LNCAP (cell line): ENCODE measurements around the gene TUBB4B.

Experiments used
- TF ChIP-seq, protein P1 (sequence below): fragments of 450-650 bp; IDR thresholded peaks from 2 replicates; pipeline ENCODE4 v1.5.1; 2017; ENCODE audit warnings: mild to moderate bottlenecking

TUBB4B gene

GRCh38 chr9:137195525-137196220 is 45.4 kb upstream of the TUBB4B start:
- TF ChIP-seq, protein P1, sequence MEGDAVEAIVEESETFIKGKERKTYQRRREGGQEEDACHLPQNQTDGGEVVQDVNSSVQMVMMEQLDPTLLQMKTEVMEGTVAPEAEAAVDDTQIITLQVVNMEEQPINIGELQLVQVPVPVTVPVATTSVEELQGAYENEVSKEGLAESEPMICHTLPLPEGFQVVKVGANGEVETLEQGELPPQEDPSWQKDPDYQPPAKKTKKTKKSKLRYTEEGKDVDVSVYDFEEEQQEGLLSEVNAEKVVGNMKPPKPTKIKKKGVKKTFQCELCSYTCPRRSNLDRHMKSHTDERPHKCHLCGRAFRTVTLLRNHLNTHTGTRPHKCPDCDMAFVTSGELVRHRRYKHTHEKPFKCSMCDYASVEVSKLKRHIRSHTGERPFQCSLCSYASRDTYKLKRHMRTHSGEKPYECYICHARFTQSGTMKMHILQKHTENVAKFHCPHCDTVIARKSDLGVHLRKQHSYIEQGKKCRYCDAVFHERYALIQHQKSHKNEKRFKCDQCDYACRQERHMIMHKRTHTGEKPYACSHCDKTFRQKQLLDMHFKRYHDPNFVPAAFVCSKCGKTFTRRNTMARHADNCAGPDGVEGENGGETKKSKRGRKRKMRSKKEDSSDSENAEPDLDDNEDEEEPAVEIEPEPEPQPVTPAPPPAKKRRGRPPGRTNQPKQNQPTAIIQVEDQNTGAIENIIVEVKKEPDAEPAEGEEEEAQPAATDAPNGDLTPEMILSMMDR, result no peak

DNA sequence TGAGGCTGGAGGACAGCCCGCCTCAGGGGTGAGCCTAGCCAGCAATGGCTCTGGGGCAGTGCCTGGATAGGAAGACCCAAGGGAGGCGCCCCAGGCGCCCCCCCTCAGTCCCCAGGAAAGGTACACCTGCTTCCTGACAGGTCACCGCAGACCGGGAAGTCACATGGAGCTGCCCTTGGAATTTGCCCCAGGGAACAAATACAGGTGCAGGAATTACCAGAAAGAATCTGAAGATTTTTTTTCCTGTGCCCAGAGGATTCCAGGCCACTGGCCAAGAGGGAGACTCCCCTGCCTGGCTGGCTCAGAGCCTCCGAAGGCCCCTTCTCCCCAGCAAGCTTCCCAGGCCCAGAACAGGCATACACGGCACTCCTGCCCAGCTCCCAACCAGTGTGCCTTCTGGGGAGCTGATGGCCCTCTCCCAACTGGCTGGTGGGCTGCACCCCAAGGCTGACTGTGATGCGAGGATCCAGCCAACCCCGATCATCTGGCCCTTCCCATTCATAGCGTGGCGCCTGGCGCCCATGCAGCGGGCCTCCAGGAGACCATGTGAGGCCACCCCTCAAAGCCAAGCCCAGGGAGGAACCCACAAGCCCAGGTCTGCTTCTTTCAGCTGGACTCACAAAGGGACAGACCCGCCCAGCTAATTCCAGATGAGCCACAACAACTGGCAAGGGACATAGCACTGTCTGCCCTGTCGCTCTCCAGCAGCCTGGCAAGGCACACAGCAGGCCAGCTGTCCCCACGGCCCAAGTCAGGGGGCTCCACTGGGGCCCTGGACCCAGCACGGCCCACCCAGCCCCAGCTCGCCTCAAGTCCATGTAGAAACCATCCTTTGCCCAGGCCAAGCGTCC is 42.8 kb upstream of the TUBB4B start:
- TF ChIP-seq, protein P1, result no peak

GRCh38 chr9:137198902-137199283 is 42.2 kb upstream of the TUBB4B start:
- TF ChIP-seq, protein P1, result no peak

DNA sequence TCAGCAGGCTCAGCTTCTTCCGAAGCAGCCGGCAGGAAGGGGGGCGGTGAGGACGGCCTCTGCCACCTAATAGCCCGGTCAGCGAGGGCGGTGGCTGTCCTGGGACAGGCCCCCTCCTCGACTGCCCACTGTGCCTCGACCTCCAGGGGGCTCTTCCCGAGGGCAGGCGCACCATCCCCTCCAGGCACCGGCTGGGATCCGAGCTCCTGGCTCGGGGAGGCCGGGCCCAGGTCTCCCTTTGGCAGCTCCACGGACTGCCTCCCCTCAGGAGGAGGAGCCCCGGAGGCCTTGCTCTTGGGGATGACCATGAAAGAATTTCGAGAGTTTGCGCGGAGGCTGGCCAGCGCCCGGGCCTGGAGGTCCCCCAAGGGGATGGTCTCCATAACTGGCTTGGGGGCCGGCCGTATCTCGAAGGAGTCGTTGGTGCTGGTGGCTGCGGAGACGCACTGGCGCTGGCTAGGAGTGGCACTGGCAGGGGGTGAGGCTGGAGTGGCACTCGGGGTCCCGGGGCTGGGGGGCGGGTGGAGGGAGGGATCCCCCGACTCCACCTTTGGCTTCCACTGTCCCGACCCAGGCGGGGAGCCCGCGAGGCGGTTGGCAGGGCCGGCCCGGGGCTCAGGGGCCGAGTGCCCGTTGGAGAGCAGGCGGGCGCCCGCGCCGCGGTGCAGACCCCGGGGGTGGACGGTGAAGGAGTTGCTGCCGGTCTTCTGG is 41.5 kb upstream of the TUBB4B start:
- TF ChIP-seq, protein P1, result no peak

DNA sequence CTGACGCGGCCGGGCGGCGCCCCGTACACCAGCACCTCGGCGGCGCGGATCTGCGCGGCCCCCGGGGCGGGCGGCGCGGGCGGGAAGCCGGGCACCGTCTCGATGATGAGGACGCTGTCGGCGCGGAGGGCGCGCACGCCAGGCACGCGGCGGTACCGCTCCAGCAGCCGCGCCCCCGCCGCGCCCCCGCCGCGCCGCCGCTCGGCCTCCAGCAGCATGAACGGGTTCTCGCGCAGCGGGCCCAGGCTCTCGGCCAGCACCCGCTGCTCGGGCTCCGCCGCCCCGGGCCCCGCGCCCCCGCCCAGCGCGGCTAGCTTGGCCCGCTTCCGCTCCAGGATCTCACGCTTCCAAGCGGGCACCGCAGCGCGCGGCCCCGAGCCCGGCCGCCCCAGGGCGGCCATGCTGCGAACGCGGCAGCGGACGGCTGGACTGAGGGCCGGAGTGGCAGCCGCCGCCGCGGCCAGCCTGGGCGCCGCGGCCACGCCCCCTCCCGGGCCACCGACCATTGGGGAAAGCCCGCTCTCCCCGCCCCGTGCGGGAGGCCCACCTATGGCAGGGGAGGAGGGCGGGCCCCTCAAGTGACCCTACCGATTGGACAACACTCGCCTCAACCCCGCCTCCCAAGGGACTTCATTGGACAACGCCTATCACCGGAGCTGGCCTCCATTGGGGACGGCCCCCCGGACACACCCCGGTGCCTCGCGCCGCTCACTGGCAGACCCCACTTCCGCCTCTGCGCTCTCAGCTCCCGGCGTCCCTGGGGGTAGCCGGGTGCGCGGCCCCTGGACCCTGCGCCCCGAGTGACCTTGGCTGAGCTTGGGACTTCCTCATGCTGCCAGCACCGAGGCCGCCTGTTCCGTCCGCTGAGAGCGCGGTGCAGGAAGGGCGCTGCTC is 40.5 kb upstream of the TUBB4B start, which contains the start of gene TPRN:
TSS of gene TPRN (minus strand) at position 431 of the 894 bp plus-strand sequence. CDS start at position 401, 30 bp downstream.
- TF ChIP-seq, protein P1, result no peak

DNA sequence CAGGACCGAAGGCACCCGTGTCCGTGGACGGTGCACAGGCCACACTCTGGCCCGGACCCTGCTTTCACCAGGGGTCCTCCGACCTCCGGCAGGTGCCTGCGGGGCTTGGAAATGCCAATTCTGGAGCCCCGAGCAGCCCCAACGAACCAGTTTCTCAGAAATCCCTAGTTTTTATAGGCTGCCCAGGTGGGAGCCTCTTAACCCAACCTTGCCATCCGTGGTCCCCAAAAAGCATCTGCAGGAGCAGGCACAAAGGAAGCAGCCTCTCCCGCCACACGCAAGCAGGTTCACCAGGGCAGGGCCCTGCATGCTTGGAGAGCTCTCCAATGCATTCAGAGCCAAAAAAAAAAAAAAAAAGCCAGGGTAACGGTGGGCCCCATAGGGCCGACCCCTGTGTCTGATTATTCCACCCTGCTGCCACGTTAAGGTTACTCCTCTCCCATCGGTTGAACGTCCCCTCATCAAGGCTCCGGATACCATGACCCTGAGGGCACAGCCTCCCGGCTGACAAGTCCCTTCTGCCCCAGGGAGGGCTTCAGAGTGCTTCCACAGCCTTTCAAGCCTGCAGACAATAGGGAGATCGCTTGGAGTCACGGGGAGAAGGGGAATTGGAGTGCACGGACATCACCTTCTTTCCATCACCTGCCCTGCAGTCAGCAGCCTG is 39.8 kb upstream of the TUBB4B start:
- TF ChIP-seq, protein P1, result no peak
